IMR-90 (cell line): ENCODE measurements around the gene PARD3.

Experiments
- BHLHE40 ChIP-seq: fragments of 150-350 bp; IDR thresholded peaks from 2 replicates; pipeline ENCODE4 v1.6.1; 2016; ENCODE audit warnings: mild to moderate bottlenecking, low read depth, low read length
- CTCF ChIP-seq: conservative IDR thresholded peaks from 2 replicates; pipeline ENCODE4 v1.5.1; 2012; ENCODE audit warnings: mild to moderate bottlenecking, low read depth, low read length, improper control_type of control experiment
- MAFK ChIP-seq: IDR thresholded peaks from 2 replicates; pipeline ENCODE4 v1.6.1; 2012; ENCODE audit warnings: low read depth, low read length, improper control_type of control experiment
- RCOR1 ChIP-seq: IDR thresholded peaks from 2 replicates; pipeline ENCODE4 v1.6.1; 2012; ENCODE audit warnings: mild to moderate bottlenecking, low read length, improper control_type of control experiment; ENCODE audit not compliant: insufficient replicate concordance
- USF2 ChIP-seq: fragments of 150-350 bp; IDR thresholded peaks from 2 replicates; pipeline ENCODE4 v1.6.1; 2017; ENCODE audit warnings: mild to moderate bottlenecking, antibody characterized with exemption, low read length, low read depth

- TF ChIP-seq USF2 (no peak), BHLHE40 (no peak), CTCF (no peak), MAFK (no peak), RCOR1 (no peak)
Observed at GRCh38 chr10:34345383-34345782, 469.7 kb downstream of the PARD3 start.
